Endodermal cell (in vitro differentiated cells): ENCODE results near the gene ADORA2A. TPM values are rescaled to one million over a fixed set of nuclear protein-coding genes. Genes with fewer than 3 reads are reported as not detected.

Experiments
- DNase-seq: peaks from one replicate; pipeline ENCODE4 v3.0.0-alpha.2; 2017
- H3K27ac ChIP-seq: 2 replicates; pipeline ENCODE4 v1.5.1; 2013; ENCODE audit warnings: mild to moderate bottlenecking, low read depth, low read length, moderate library complexity
- H3K27me3 ChIP-seq: 2 replicates; pipeline ENCODE4 v1.6.1; 2013; ENCODE audit warnings: mild to moderate bottlenecking, low read length, moderate library complexity; ENCODE audit not compliant: insufficient read depth, control insufficient read depth, poor library complexity, severe bottlenecking
- H3K36me3 ChIP-seq: 2 replicates; pipeline ENCODE4 v1.7.0; 2013; ENCODE audit warnings: mild to moderate bottlenecking, low read length, moderate library complexity; ENCODE audit not compliant: control insufficient read depth, insufficient read depth
- H3K4me1 ChIP-seq: one replicate; pipeline ENCODE4 v1.7.0; 2013; ENCODE audit warnings: low read length; ENCODE audit not compliant: control insufficient read depth, insufficient read depth
- H3K4me3 ChIP-seq: 2 replicates; pipeline ENCODE4 v1.5.1; 2013; ENCODE audit warnings: mild to moderate bottlenecking, low read length, moderate library complexity
- H3K9ac ChIP-seq: 2 replicates; pipeline ENCODE4 v1.6.1; 2013; ENCODE audit warnings: mild to moderate bottlenecking, low read length, moderate library complexity; ENCODE audit not compliant: poor library complexity, severe bottlenecking; ENCODE audit errors: extremely low read depth
- H3K9me3 ChIP-seq: 2 replicates; pipeline ENCODE4 v1.6.1; 2013; ENCODE audit warnings: mild to moderate bottlenecking, low read length, moderate library complexity; ENCODE audit not compliant: control insufficient read depth
- H3K27ac Mint-ChIP-seq: 2 replicates; pipeline ENCODE4 v1.8.0; 2020; ENCODE audit warnings: mixed read lengths
- H3K27me3 Mint-ChIP-seq: 2 replicates; pipeline ENCODE4 v1.8.0; 2021; ENCODE audit warnings: mild to moderate bottlenecking, mixed read lengths; ENCODE audit not compliant: insufficient read depth
- H3K36me3 Mint-ChIP-seq: 2 replicates; pipeline ENCODE4 v1.8.0; 2020; ENCODE audit warnings: low read depth, mixed read lengths
- H3K4me1 Mint-ChIP-seq: 2 replicates; pipeline ENCODE4 v1.8.0; 2020; ENCODE audit warnings: mixed read lengths
- H3K4me3 Mint-ChIP-seq: 2 replicates; pipeline ENCODE4 v1.8.0; 2020; ENCODE audit warnings: mild to moderate bottlenecking, moderate library complexity, mixed read lengths
- H3K9me3 Mint-ChIP-seq: 2 replicates; pipeline ENCODE4 v1.8.0; 2020; ENCODE audit warnings: mild to moderate bottlenecking, mixed read lengths
- WGBS, 2 experiments: methylation state at CpG; one replicate each; pipeline versions ENCODE4 v1.1.5 to v1.1.7; 2013; ENCODE audit warnings: missing lambda C conversion rate in 2 of 2, mixed read lengths in 1 of 2; ENCODE audit not compliant: insufficient coverage in 1 of 2, insufficient read length in 1 of 2; 5-methylcytosine and 5-hydroxymethylcytosine counted together
- long read RNA-seq, 4 experiments: library from polyadenylated mRNA in 2 of 4; library from RNA in 1 of 4; library from capped mRNA in 1 of 4; stranded (forward) in 3 of 4; unstranded in 1 of 4; transcript quantifications; one replicate each; pipeline ENCODE4 v2.0.0, GENCODE V29; 2020 to 2021; ENCODE audit warnings: inconsistent platforms in 1 of 4
- polyA plus RNA-seq, 2 experiments: library from polyadenylated mRNA; stranded (reverse); fragments of 50-300 nt; gene quantifications; one replicate each; pipeline ENCODE4 v1.2.3, GENCODE V29; 2013
- total RNA-seq, 2 donors: library from RNA; stranded (reverse); fragmentation: NEBNext Ultra II Directional in 1 of 2; extraction: Animal tissue kit (Norgen Biotek cat#: 25700) in 1 of 2; gene quantifications; 2 replicates in 1 of 2; 3 replicates in 1 of 2; pipeline ENCODE4 v1.2.1, GENCODE V29; 2021
- TF ChIP-seq, protein P1 (sequence below): fragments of 200-600 bp; sonication (generic); conservative IDR thresholded peaks from 2 replicates; pipeline ENCODE4 v1.5.0; 2021; ENCODE audit warnings: antibody characterized with exemption, mild to moderate bottlenecking

Gene ADORA2A
- 1 to 10 TPM; 4.1 to 4.7 TPM for total RNA-seq
- 4.2 TPM for polyA plus RNA-seq (2013, experiment 1 of 2)
- polyA plus RNA-seq (2013, experiment 2 of 2), result 4.4 TPM
- long read RNA-seq, experiment 1, partial matches to known transcripts, result 1 of 3 reads
- long read RNA-seq, experiment 1, other reads (novel, unspliced or antisense), result 2 of 3 reads
- long read RNA-seq, experiment 2, partial matches to known transcripts, result 0 of 4 reads
- long read RNA-seq, experiment 2, other reads (novel, unspliced or antisense), result 3 of 4 reads
- long read RNA-seq, experiment 3, partial matches to known transcripts, result 0 of 15 reads
- long read RNA-seq, experiment 3, other reads (novel, unspliced or antisense), result 15 of 15 reads
- long read RNA-seq, experiment 4, result 0 reads

GRCh38 chr22:24427500-24428164 is at the start of gene ADORA2A:
Gene ADORA2A (plus strand): TSS chr22:24427599. CDS start chr22:24433405, 5,806 bp downstream.
- Histone ChIP-seq H3K9me3 (no peaks in the 10 kb centered on the region), H3K4me1 (no peaks in the 10 kb centered on the region), H3K9ac (no peak within 1 kb of the TSS), H3K36me3 (no peaks in the 10 kb centered on the region), H3K27ac (no peak within 1 kb of the TSS), H3K4me3 (no peak within 1 kb of the TSS), H3K27me3 (peaks cover 27% of the 10 kb centered on the region)
- no peak within 1 kb of the TSS for H3K4me3 Mint-ChIP-seq
- DNase-seq, result no peak
- WGBS, 2 experiments, result 94 to 98% methylated on average over 7 to 22 of the region's 22 CpGs
- no peaks in the 10 kb centered on the region for H3K4me1 Mint-ChIP-seq
- H3K27me3 Mint-ChIP-seq, result peaks cover 30% of the 10 kb centered on the region
- H3K9me3 Mint-ChIP-seq, result no peaks in the 10 kb centered on the region
- TF ChIP-seq, protein P1, sequence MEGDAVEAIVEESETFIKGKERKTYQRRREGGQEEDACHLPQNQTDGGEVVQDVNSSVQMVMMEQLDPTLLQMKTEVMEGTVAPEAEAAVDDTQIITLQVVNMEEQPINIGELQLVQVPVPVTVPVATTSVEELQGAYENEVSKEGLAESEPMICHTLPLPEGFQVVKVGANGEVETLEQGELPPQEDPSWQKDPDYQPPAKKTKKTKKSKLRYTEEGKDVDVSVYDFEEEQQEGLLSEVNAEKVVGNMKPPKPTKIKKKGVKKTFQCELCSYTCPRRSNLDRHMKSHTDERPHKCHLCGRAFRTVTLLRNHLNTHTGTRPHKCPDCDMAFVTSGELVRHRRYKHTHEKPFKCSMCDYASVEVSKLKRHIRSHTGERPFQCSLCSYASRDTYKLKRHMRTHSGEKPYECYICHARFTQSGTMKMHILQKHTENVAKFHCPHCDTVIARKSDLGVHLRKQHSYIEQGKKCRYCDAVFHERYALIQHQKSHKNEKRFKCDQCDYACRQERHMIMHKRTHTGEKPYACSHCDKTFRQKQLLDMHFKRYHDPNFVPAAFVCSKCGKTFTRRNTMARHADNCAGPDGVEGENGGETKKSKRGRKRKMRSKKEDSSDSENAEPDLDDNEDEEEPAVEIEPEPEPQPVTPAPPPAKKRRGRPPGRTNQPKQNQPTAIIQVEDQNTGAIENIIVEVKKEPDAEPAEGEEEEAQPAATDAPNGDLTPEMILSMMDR, result no peak
- H3K27ac Mint-ChIP-seq, result no peak within 1 kb of the TSS
- H3K36me3 Mint-ChIP-seq, result no peaks in the 10 kb centered on the region

- WGBS, 2 experiments, result 98 to 100% methylated on average over 1 to 2 of the region's 2 CpGs
- Mint-ChIP-seq H3K4me1 (no peaks in the 10 kb centered on the region), H3K27ac (no peak overlapping the region), H3K9me3 (no peaks in the 10 kb centered on the region), H3K27me3 (no peaks in the 10 kb centered on the region), H3K36me3 (peaks cover 54% of the 10 kb centered on the region), H3K4me3 (no peak overlapping the region)
- peaks cover 52% of the 10 kb centered on the region for H3K36me3 ChIP-seq
- DNase-seq, result no peak
- H3K4me3 ChIP-seq, result no peak overlapping the region
- H3K4me1 ChIP-seq, result no peaks in the 10 kb centered on the region
- no peak overlapping the region for H3K9ac ChIP-seq
- no peaks in the 10 kb centered on the region for H3K27me3 ChIP-seq
- H3K27ac ChIP-seq, result no peak overlapping the region
- TF ChIP-seq, protein P1, result no peak
- H3K9me3 ChIP-seq, result peaks cover 4% of the 10 kb centered on the region
Observed at GRCh38 chr22:24379536-24379935, 47.9 kb upstream of the ADORA2A start.

DNA sequence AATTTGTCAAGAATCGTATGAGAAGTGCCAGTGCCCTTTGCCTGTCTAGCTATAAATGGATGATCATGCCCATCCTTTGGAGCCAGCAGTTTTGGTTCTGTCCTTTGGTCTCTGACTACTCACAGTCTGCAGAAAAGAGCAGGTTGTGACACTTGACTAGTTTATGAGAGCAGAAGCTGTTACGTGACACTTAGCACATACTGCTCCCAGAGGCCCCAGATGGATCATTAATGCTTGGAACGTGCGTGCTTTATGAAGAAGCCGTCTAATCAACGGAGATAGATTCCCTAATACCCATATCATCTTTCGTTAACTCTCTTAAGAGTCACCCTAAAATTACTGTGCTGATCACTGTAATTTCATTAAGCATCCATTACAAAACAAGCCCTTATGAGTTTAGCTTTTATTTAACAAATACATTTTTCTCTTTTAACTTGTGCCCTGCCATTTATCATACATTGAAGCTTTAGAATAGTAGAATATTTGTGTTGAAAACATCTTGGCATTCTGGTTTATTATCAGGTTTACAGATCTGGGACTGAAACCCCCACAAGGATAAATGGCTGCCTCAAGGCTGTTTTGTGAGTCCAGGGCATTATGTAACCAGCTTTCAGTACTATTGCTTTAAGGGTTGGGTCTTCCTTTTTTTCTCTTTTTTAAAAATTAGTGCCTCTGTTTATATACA is 47.0 kb upstream of the ADORA2A start:
- Histone ChIP-seq H3K9me3 (peaks cover under 1% of the 10 kb centered on the region), H3K27me3 (no peaks in the 10 kb centered on the region), H3K36me3 (peaks cover 45% of the 10 kb centered on the region), H3K9ac (no peak overlapping the region), H3K4me1 (no peaks in the 10 kb centered on the region), H3K27ac (no peak overlapping the region), H3K4me3 (no peak overlapping the region)
- 93 to 95% methylated on average over 7 of the region's 7 CpGs for WGBS, 2 experiments
- Mint-ChIP-seq H3K27me3 (no peaks in the 10 kb centered on the region), H3K27ac (no peak overlapping the region), H3K36me3 (peaks cover 49% of the 10 kb centered on the region), H3K9me3 (no peaks in the 10 kb centered on the region), H3K4me3 (no peak overlapping the region), H3K4me1 (no peaks in the 10 kb centered on the region)
- DNase-seq, result no peak
- TF ChIP-seq, protein P1, result no peak
